Stimulated activated CD8-positive, alpha-beta memory T cell treated with anti-CD3 and anti-CD28 coated beads, Interleukin-4, amount 100 ng/mL, for 24 hours (primary cell): ENCODE results near the gene PIGN.

Experiments
- DNase-seq: peaks from one replicate; pipeline ENCODE4 v3.0.0-alpha.2; 2020; ENCODE audit warnings: low read depth

Gene PIGN

GRCh38 chr18:62011416-62011815 lies 175.4 kb downstream of the PIGN start:
- no peak for DNase-seq

DNA sequence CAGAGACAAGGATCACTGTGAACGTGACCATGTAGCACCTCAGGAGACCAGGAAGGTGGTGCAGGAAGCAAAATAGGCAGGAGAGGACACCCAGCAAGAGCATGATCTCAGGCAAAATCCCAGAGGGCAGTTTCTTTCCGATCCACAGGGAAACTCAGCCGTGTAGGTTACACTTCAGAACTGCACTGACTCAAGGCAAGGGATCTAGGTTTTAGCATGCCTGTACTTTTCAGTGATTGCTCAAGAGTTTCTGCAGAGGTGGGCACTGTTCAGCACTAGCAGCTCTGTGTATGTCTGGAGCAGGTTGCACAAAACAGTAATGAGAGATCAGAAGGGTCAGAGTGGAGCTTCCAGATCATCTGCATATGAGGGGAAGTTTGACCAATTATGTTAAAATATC lies 177.3 kb downstream of the PIGN start:
- DNase-seq: no peak

DNA sequence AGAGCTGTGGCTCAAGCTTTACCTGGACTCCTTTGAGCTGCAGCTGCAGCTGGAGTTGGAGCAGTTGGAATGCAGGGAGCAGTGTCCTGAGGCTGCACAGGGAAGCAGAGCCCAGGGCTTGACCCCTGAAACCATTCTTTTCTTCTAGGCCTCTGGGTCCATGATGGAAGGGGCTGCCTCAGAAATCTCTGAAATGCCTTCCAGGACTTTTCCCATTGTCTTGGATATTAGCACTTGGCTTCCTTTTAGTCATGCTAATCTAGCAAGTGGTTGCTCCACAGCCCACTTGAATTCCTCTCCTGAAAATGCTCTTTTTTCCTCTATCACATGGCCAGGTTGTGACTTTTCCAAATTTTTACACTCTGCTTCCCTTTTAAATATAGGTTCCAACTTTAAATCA lies 185.5 kb downstream of the PIGN start:
- no peak for DNase-seq

DNA sequence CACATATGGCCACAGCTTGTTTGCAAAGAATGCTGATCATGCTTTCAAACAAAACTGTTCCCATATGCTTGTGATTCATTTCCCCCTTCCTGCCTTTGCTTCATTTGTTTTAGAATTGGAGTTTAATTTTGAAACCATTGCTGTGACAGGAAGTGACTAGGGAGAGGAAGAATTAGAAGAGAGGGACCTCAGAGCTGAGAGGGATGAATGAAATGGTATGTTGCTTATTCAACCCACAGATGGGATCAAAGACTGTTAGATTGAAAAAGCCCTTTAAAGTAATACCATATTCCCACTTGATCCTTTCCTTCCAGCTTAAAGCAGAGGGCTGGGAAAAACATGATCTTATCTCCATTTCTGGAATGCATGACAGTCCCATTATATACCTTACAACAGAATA lies 187.9 kb downstream of the PIGN start:
- no peak for DNase-seq

DNA sequence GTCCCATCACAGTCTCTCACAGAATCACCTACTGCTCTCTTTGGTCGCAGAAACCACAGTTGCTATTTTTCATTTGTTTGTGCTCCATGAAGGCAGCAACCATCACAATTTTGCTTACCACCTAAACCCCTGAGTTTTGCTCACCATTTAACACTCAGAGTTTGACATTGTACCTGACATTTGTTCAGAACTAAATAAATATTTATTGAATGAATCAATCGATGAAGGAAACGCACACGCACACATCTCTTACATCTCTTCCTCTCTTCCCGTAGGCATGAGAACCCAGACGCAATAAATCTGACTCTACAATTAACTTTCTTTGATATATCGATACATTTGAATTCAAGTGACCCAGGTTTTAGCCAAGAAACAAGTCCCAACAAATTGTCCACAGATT lies 188.5 kb downstream of the PIGN start:
- DNase-seq: no peak

DNA sequence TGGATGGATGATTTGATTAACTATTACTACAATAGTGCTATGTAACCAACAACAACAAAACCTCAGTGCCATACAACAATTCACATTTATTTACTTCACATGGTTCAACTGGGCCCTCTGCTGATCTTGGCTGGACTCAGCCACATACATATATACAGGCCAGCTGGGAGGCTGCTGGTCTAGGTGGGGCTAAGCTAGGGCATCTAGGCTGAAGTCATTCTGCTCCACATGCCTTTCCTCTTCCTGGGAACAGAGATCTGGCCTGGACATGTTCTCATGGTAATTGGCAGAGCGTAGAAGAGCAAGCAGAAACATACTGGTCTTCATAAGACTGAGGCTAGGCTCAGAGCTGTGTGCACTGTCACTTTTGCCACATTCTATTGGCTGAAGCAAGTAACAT lies 191.2 kb downstream of the PIGN start:
- DNase-seq: no peak

GRCh38 chr18:61993831-61994230 lies 193.0 kb downstream of the PIGN start:
- no peak for DNase-seq

GRCh38 chr18:61992923-61993322 lies 193.9 kb downstream of the PIGN start:
- no peak for DNase-seq

DNA sequence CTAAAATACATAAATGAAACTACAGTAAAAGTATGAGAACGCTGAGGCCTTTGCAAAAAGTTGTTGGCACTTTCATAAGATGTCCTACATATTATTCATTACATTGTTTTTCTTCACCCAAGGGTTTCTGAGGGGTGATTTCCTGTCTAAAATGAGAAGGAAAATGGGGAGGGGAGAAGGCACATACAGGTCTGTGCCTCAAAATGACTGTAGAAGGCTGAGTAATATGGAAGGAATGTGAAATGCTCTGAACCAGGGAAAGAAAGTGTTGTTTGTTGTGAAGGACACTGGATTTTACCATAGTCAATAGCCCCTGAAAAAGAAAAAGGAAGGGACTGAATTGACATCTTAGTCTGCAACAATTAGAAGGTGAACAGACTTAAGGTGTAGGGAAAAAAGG lies 194.6 kb downstream of the PIGN start:
- DNase-seq: no peak

- DNase-seq: no peak
These were observed 195.0 kb downstream of the PIGN start for GRCh38 chr18:61991836-61992235.

GRCh38 chr18:61991201-61991600 lies 195.7 kb downstream of the PIGN start:
- DNase-seq: no peak
